ENCODE data around the gene TMEM51. TPM values are rescaled to one million over a fixed set of nuclear protein-coding genes. Genes with fewer than 3 reads are reported as not detected.

TMEM51 gene
- total and polyA plus RNA-seq, 2 of the 13 experiments (the other 11 are each of a cell fraction or from before 2014, with no cell fraction given) = 12.2 to 22.3 TPM

GRCh38 chr1:15173863-15174614 lies 20.5 kb downstream of the TMEM51 start (continued):
- TF ChIP-seq KIAA2018 (CRISPR knock-in tag; IDR thresholded peaks at IDR 0.05; ENCODE audit: borderline replicate concordance) (no peak), ZFP36 (IDR thresholded peaks at IDR 0.05; ENCODE audit: borderline replicate concordance, low read depth, low read length, partially characterized antibody) (no peak), REPIN1 (CRISPR knock-in tag; IDR thresholded peaks at IDR 0.05; ENCODE audit: borderline replicate concordance, low read depth) (no peak), TFAP4 (IDR thresholded peaks at IDR 0.05; ENCODE audit: borderline replicate concordance, low read depth) (peak; percentile 66; the same call in 1 of the 2 replicates), TCF7L2 (IDR thresholded peaks at IDR 0.05; ENCODE audit: low read depth, low read length) (no peak), ZNF333 (CRISPR knock-in tag; IDR thresholded peaks at IDR 0.05; ENCODE audit: borderline replicate concordance) (no peak), ZBTB38 (CRISPR knock-in tag; IDR thresholded peaks at IDR 0.05) (peak; percentile 42; the same call in 1 of the 2 replicates), KLF11 (CRISPR knock-in tag; IDR thresholded peaks at IDR 0.05) (no peak), SMYD3 (CRISPR knock-in tag; IDR thresholded peaks at IDR 0.05) (no peak), IRF2 (CRISPR knock-in tag; IDR thresholded peaks at IDR 0.05) (peak; percentile 16; the same call in 1 of the 2 replicates), ZSCAN29 (CRISPR knock-in tag; conservative IDR thresholded peaks at IDR 0.05) (no peak), BCL6 (CRISPR knock-in tag; IDR thresholded peaks at IDR 0.05) (peak; percentile 79), TCF12 (IDR thresholded peaks at IDR 0.05) (no peak), TCF12 (CRISPR knock-in tag; IDR thresholded peaks at IDR 0.05) (no peak), RCOR2 (CRISPR knock-in tag; IDR thresholded peaks at IDR 0.05) (no peak), NFYB (CRISPR knock-in tag; IDR thresholded peaks at IDR 0.05) (no peak), MIXL1 (CRISPR knock-in tag; IDR thresholded peaks at IDR 0.05) (no peak), PAWR (CRISPR knock-in tag; IDR thresholded peaks at IDR 0.05; ENCODE audit: borderline replicate concordance) (no peak), FOXA3 (CRISPR knock-in tag; IDR thresholded peaks at IDR 0.05) (peak; percentile 36), ZEB1 (IDR thresholded peaks at IDR 0.05; ENCODE audit: insufficient replicate concordance, low read depth) (peak; percentile 59), SETDB1 (CRISPR knock-in tag; IDR thresholded peaks at IDR 0.05; ENCODE audit: borderline replicate concordance) (no peak)
- TF ChIP-seq, protein P1, sequence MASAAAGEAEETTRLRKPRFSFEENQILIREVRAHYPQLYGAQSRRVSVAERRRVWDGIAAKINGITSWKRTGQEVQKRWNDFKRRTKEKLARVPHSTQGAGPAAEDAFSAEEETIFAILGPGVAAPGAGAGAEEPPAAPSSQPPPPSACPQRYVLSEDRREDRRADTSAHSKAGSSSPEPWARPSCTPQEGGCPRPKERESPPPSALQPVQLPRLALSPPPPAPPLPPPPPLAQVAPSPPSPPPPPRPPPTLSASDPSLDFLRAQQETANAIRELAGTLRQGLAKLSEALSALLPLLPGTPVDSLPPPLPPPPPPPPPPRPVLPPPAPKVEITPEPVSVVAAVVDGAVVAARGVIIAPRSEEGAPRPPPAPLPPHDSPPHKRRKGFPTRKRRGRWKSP (CRISPR knock-in tag; IDR thresholded peaks at IDR 0.05) = no peak
